Endothelial cell of umbilical vein (primary cell): ENCODE measurements around the gene EIF3B. TPM values are rescaled to one million over a fixed set of nuclear protein-coding genes. Genes with fewer than 3 reads are reported as not detected.

Source experiments
- BruUV-seq: library from RNA; stranded (reverse); fragments of 400-500 nt; replicated peaks from 2 replicates; lab custom pipeline; 2021; lab: Mats Ljungman, UMichigan
- CTCF ChIA-PET: fragments of 300-600, 350-600 bp; sonication (Branson Sonifier 250); formaldehyde crosslinking; loops from one replicate; lab custom pipeline; 2021; ENCODE audit warnings: antibody characterized with exemption, inconsistent platforms; lab: Charles Lee
- POLR2A ChIA-PET: fragments of 300-600, 350-600 bp; sonication (Branson Sonifier 250); formaldehyde crosslinking; loops from one replicate; lab custom pipeline; 2021; ENCODE audit warnings: antibody characterized with exemption, inconsistent platforms; lab: Charles Lee
- DNase-seq: peaks from one replicate; pipeline ENCODE4 v3.0.0-alpha.2; 2011; ENCODE audit warnings: low read depth, low spot score
- FAIRE-seq: peaks from 2 replicates; lab custom pipeline; 2011; peaks lifted over from hg19 to GRCh38; lab: Jason Lieb, UNC
- H2AFZ ChIP-seq: 2 replicates; pipeline ENCODE4 v1.6.0; 2012; ENCODE audit warnings: low read depth, low read length, control low read depth, inconsistent platforms
- H3K27ac ChIP-seq: 2 replicates; pipeline ENCODE4 v1.5.1; 2011; ENCODE audit warnings: low read depth, mild to moderate bottlenecking, control low read depth, low read length, moderate library complexity; ENCODE audit not compliant: insufficient read depth
- H3K27me3 ChIP-seq, 2 experiments: 2 replicates each; pipeline versions ENCODE4 v1.6.0 to v1.6.1; 2011; ENCODE audit warnings: low read length in 2 of 2, mixed read lengths in 1 of 2; ENCODE audit not compliant: control insufficient read depth in 2 of 2, insufficient read depth in 2 of 2
- H3K36me3 ChIP-seq, 2 experiments: 2 replicates in 1 of 2; 3 replicates in 1 of 2; pipeline ENCODE4 v1.5.1; 2011; ENCODE audit warnings: low read length in 2 of 2, mild to moderate bottlenecking in 1 of 2, moderate library complexity in 1 of 2; ENCODE audit not compliant: control insufficient read depth in 2 of 2, insufficient read depth in 2 of 2; ENCODE audit errors: extremely low read depth in 1 of 2
- H3K4me1 ChIP-seq: 3 replicates; pipeline ENCODE4 v1.5.1; 2011; ENCODE audit warnings: mild to moderate bottlenecking, low read length; ENCODE audit not compliant: control insufficient read depth, insufficient read depth; ENCODE audit errors: extremely low read depth
- H3K4me2 ChIP-seq: 2 replicates; pipeline ENCODE4 v1.6.1; 2011; ENCODE audit warnings: low read length, control low read depth, mixed read lengths; ENCODE audit not compliant: insufficient read depth
- H3K4me3 ChIP-seq, 3 experiments: fragments of 200-600 bp in 1 of 3; sonication (generic), shearing (Covaris generic) in 1 of 3; replicated peaks in 1 of 3; 2 replicates each; pipeline ENCODE4 v1.5.1; 2011 to 2016; ENCODE audit warnings: control low read depth in 3 of 3, low read length in 3 of 3, mild to moderate bottlenecking in 2 of 3, inconsistent platforms in 1 of 3, low read depth in 1 of 3, moderate library complexity in 1 of 3; ENCODE audit not compliant: insufficient read depth in 1 of 3
- H3K79me2 ChIP-seq: 2 replicates; pipeline ENCODE4 v1.6.0; 2012; ENCODE audit warnings: low read length, inconsistent platforms; ENCODE audit not compliant: control insufficient read depth, insufficient read depth
- H3K9ac ChIP-seq: replicated peaks from 2 replicates; pipeline ENCODE3; 2011; ENCODE audit warnings: low read length, control low read depth; ENCODE audit not compliant: insufficient read depth; ENCODE audit errors: extremely low read depth
- H3K9me1 ChIP-seq: replicated peaks from 3 replicates; pipeline ENCODE4 v1.6.0; 2011; ENCODE audit warnings: mild to moderate bottlenecking, low read length; ENCODE audit not compliant: control insufficient read depth, insufficient read depth; ENCODE audit errors: extremely low read depth
- H3K9me3 ChIP-seq: replicated peaks from 2 replicates; pipeline ENCODE4 v1.5.1; 2012; ENCODE audit warnings: low read length, inconsistent platforms; ENCODE audit not compliant: control insufficient read depth, insufficient read depth
- H4K20me1 ChIP-seq: replicated peaks from 2 replicates; pipeline ENCODE3; 2011; ENCODE audit warnings: mild to moderate bottlenecking, low read length; ENCODE audit not compliant: control insufficient read depth, insufficient read depth; ENCODE audit errors: extremely low read depth
- CTCF ChIP-seq, 2 donors: IDR thresholded peaks; 1 replicate in 1 of 2; 2 replicates in 1 of 2; pipeline ENCODE4 v1.5.1; 2011; ENCODE audit warnings: low read length in 2 of 2, mild to moderate bottlenecking in 2 of 2, moderate library complexity in 2 of 2, control low read depth in 1 of 2, inconsistent platforms in 1 of 2, low read depth in 1 of 2; ENCODE audit not compliant: insufficient read depth in 1 of 2; ENCODE audit errors: extremely low read depth in 1 of 2
- EZH2 ChIP-seq: IDR thresholded peaks from 2 replicates; pipeline ENCODE4 v1.6.1; 2012; ENCODE audit warnings: borderline replicate concordance, low read depth, mild to moderate bottlenecking, moderate library complexity, low read length, inconsistent platforms; ENCODE audit not compliant: severe bottlenecking
- FOS ChIP-seq: IDR thresholded peaks from 2 replicates; pipeline ENCODE4 v1.6.1; 2011; ENCODE audit warnings: mild to moderate bottlenecking, low read length, moderate library complexity, borderline replicate concordance; ENCODE audit not compliant: insufficient read depth
- GATA2 ChIP-seq: IDR thresholded peaks from 2 replicates; pipeline ENCODE4 v1.7.0; 2011; ENCODE audit warnings: low read depth, mild to moderate bottlenecking, moderate library complexity, mixed read lengths, low read length; ENCODE audit not compliant: insufficient read length, insufficient read depth
- JUN ChIP-seq: IDR thresholded peaks from 2 replicates; pipeline ENCODE4 v1.6.1; 2011; ENCODE audit warnings: borderline replicate concordance, low read depth; ENCODE audit not compliant: insufficient read length, insufficient read depth
- MAX ChIP-seq: IDR thresholded peaks from 2 replicates; pipeline ENCODE4 v1.6.1; 2011; ENCODE audit not compliant: insufficient read depth, insufficient read length
- MYC ChIP-seq: IDR thresholded peaks from one replicate; pipeline ENCODE4 v1.6.1; 2011; ENCODE audit warnings: mild to moderate bottlenecking, low read depth, low read length
- POLR2A ChIP-seq: IDR thresholded peaks from 2 replicates; pipeline ENCODE4 v1.6.1; 2012; ENCODE audit warnings: low read depth, mild to moderate bottlenecking, control low read depth, low read length
- POLR2AphosphoS5 ChIP-seq: IDR thresholded peaks from 2 replicates; pipeline ENCODE4 v1.6.1; 2012; ENCODE audit warnings: low read depth, mild to moderate bottlenecking, control low read depth, low read length, moderate library complexity; ENCODE audit not compliant: insufficient read depth
- dilution Hi-C: fragments of 300-500 bp; cut with MboI; formaldehyde crosslinking; loops from one replicate; pipeline ENCODE4 v1.15.0; 2019; ENCODE audit warnings: low sequenced_read_pairs; ENCODE audit not compliant: extremely low pct_ligation_motif_present
- intact Hi-C: fragments of 100-400 bp; cut with micrococcal nuclease; formaldehyde crosslinking; loops from one replicate; pipeline ENCODE4 v1.10.0; 2022
- polyA plus RNA-seq, 4 experiments: library from polyadenylated mRNA; depleted of rRNA in 3 of 4; stranded (reverse) in 3 of 4; unstranded in 1 of 4; fragments of >200 nt; gene quantifications; 2 replicates each; pipeline versions ENCODE4 v1.2.1 to v1.2.3, GENCODE V29; 2011 to 2012; ENCODE audit warnings: missing spikeins in 1 of 4
- total RNA-seq: library from RNA; stranded (reverse); gene quantifications from 2 replicates; pipeline ENCODE4 v1.2.3, GENCODE V29; 2021

Gene EIF3B
- total and polyA plus RNA-seq, 2 donors (not counting 3 experiments of a cell fraction or from before 2014, with no cell fraction given) = 104 to 207 TPM

DNA sequence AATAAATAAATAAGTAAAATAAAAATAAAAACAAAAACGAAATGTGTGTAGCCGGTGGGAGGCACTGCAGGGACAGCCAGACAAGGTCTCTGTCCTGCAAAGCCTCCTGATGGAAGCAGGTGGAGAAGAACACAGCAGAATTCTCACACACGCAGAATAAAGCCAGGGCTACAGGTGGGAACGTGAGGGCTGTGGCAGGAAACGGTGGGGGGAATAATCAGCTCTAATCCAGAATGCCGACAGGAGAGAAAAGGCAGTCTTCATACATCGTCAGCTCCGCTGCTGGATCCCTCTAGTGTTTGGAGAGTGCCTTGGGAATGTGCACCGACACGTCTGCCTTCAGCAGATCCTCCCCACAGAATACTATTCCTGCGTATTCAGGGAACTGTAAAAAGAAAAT lies 33.6 kb upstream of the EIF3B start:
- ChIA-PET POLR2A (interaction anchor here (0.6 kb wide), 1 partner anchor 16 kb away, joined by 3 read pairs; no protein-coding TSS in a partner anchor), CTCF (interaction anchor here (1.5 kb wide), 1 partner anchor 27 kb away, joined by 4 read pairs; no protein-coding TSS in a partner anchor)
- dilution Hi-C loops = no loop called here
- Histone ChIP-seq H3K27ac (no peak overlapping the region), H3K27me3 (no peaks in the 10 kb centered on the region), H4K20me1 (no peaks in the 10 kb centered on the region), H3K9me3 (no peaks in the 10 kb centered on the region), H3K4me2 (no peak overlapping the region), H3K4me3 (no peak overlapping the region), H3K4me1 (peaks cover 3% of the 10 kb centered on the region), H3K9me1 (no peaks in the 10 kb centered on the region), H3K9ac (no peak overlapping the region), H3K36me3 (no peaks in the 10 kb centered on the region), H2AFZ (no peak overlapping the region), H3K79me2 (no peaks in the 10 kb centered on the region)
- intact Hi-C loops = no loop called here
- DNase-seq (no peak), FAIRE-seq (no peak)
- no TSS peak for BruUV-seq
- TF ChIP-seq GATA2 (no peak), EZH2 (no peak), CTCF (IDR thresholded peaks at IDR 0.05; ENCODE audit: extremely low read depth in 1 of 2, insufficient read depth in 1 of 2, low read depth in 1 of 2, low read length in 2 of 2) (no peak), POLR2A (no peak), FOS (no peak)

DNA sequence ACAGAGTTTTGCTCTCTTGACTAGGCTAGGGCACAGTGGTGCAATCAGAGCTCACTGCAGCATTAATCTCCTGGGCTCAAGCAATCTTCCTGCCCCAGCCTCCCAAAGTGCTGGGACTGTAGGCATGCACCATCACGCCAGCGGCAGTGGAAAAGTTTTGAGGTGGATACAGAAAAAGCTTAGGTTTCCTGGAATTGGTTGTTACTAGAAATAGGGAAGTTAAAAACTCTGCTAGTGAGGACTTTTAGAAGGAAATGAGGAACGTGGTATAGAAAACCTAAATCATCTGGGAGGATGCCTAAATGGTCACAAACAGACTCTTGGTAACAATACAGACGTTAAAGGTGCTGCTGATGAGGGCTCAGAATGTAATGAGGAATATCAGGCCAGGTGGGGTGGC lies 29.5 kb upstream of the EIF3B start:
- H3K27ac ChIP-seq = no peak overlapping the region
- no peaks in the 10 kb centered on the region for H3K79me2 ChIP-seq
- dilution Hi-C loops (no loop called here), intact Hi-C loops (no loop called here)
- H2AFZ ChIP-seq = no peak overlapping the region
- no peaks in the 10 kb centered on the region for H4K20me1 ChIP-seq
- no peaks in the 10 kb centered on the region for H3K27me3 ChIP-seq
- no peak overlapping the region for H3K9ac ChIP-seq
- H3K4me1 ChIP-seq = no peaks in the 10 kb centered on the region
- FAIRE-seq (no peak), DNase-seq (no peak)
- no peak overlapping the region for H3K4me3 ChIP-seq
- no peak overlapping the region for H3K4me2 ChIP-seq
- ChIA-PET CTCF (interaction anchor here (1.0 to 1.3 kb wide), 4 partner anchors 13 to 77 kb away, joined by 3 to 6 read pairs (median 6); no protein-coding TSS in a partner anchor), POLR2A (no interaction called here)
- no peaks in the 10 kb centered on the region for H3K36me3 ChIP-seq
- H3K9me3 ChIP-seq = no peaks in the 10 kb centered on the region
- no TSS peak for BruUV-seq
- TF ChIP-seq EZH2 (no peak), POLR2A (no peak), JUN (no peak), GATA2 (no peak), POLR2AphosphoS5 (no peak), MYC (no peak), MAX (no peak), FOS (no peak), CTCF (IDR thresholded peaks at IDR 0.05; ENCODE audit: extremely low read depth in 1 of 2, insufficient read depth in 1 of 2, low read depth in 1 of 2, low read length in 2 of 2) (no peak)
- H3K9me1 ChIP-seq = no peaks in the 10 kb centered on the region
